K562 (cell line): ENCODE data around the gene ABRAXAS1. TPM values are rescaled to one million over a fixed set of nuclear protein-coding genes. Genes with fewer than 3 reads are reported as not detected.

Experiments used
- CAMTA2 ChIP-seq: fragments of 250-450 bp; sonication (Bioruptor Pico); conservative IDR thresholded peaks from 2 replicates; pipeline ENCODE4 v1.5.1; 2022
- CBFA2T2 ChIP-seq: fragments of 450-650 bp; conservative IDR thresholded peaks from 2 replicates; pipeline ENCODE4 v1.6.1; 2017; ENCODE audit warnings: mild to moderate bottlenecking
- DPF2 ChIP-seq: fragments of 450-650 bp; IDR thresholded peaks from 2 replicates; pipeline ENCODE4 v1.6.1; 2016
- FOXM1 ChIP-seq, 2 experiments: fragments of 450-650 bp in 1 of 2; sonication (generic) in 1 of 2; formaldehyde crosslinking in 1 of 2; IDR thresholded peaks; 2 replicates each; pipeline versions ENCODE4 v1.6.1 to v1.9.0; 2017 to 2022; ENCODE audit warnings: low read depth in 2 of 2, mild to moderate bottlenecking in 2 of 2, missing genetic modification reagents in 1 of 2, moderate library complexity in 1 of 2
- HIVEP1 ChIP-seq: fragments of 250-450 bp; sonication (Bioruptor Pico); IDR thresholded peaks from 2 replicates; pipeline ENCODE4 v1.4.0; 2020; ENCODE audit warnings: mild to moderate bottlenecking
- HNRNPH1 ChIP-seq: fragments of 200-400 bp; formaldehyde crosslinking; optimal IDR thresholded peaks from 2 replicates; pipeline ENCODE3; 2017; ENCODE audit warnings: low read depth, mild to moderate bottlenecking, low read length, moderate library complexity
- ID3 ChIP-seq, 2 experiments: fragments of 250-450 bp in 1 of 2; fragments of 450-650 bp in 1 of 2; sonication (Bioruptor Pico) in 1 of 2; IDR thresholded peaks; 2 replicates each; pipeline versions ENCODE4 v1.6.1 to v1.8.0; 2016 to 2021; ENCODE audit warnings: mild to moderate bottlenecking in 2 of 2, moderate library complexity in 2 of 2, missing compliant biosample characterization in 1 of 2, missing genetic modification characterization in 1 of 2
- MEF2A ChIP-seq: IDR thresholded peaks from 2 replicates; pipeline ENCODE4 v1.6.1; 2011; ENCODE audit warnings: low read depth, mild to moderate bottlenecking, low read length, moderate library complexity; ENCODE audit not compliant: control insufficient read depth
- PTBP1 ChIP-seq: fragments of 200-400 bp; formaldehyde crosslinking; IDR thresholded peaks from 2 replicates; pipeline ENCODE4 v1.6.1; 2017; ENCODE audit warnings: low read depth, low read length
- RAD51 ChIP-seq: fragments of 450-650 bp; IDR thresholded peaks from 2 replicates; pipeline ENCODE4 v1.7.1; 2016; ENCODE audit warnings: low read depth, mild to moderate bottlenecking, borderline replicate concordance
- RBBP5 ChIP-seq: fragments of 200-600 bp; sonication (generic); IDR thresholded peaks from 2 replicates; pipeline ENCODE4 v1.6.1; 2012; ENCODE audit warnings: borderline replicate concordance, mild to moderate bottlenecking, low read length, control low read depth, inconsistent platforms; ENCODE audit not compliant: insufficient read depth, poor library complexity, severe bottlenecking
- RBFOX2 ChIP-seq: fragments of 200-400 bp; formaldehyde crosslinking; IDR thresholded peaks from 2 replicates; pipeline ENCODE4 v1.6.1; 2017; ENCODE audit warnings: low read depth, mild to moderate bottlenecking, low read length, moderate library complexity
- STAG1 ChIP-seq: sonication (generic); formaldehyde crosslinking; IDR thresholded peaks from 2 replicates; pipeline ENCODE4 v1.5.0; 2020; ENCODE audit warnings: missing genetic modification reagents, borderline replicate concordance
- TCF3 ChIP-seq: sonication (generic); formaldehyde crosslinking; IDR thresholded peaks from 2 replicates; pipeline ENCODE4 v1.4.0; 2020; ENCODE audit warnings: mild to moderate bottlenecking, missing genetic modification reagents
- XRCC3 ChIP-seq: fragments of 450-650 bp; IDR thresholded peaks from 2 replicates; pipeline ENCODE4 v1.6.1; 2017; ENCODE audit warnings: mild to moderate bottlenecking, moderate library complexity
- ZBTB1 ChIP-seq: sonication (generic); formaldehyde crosslinking; IDR thresholded peaks from 2 replicates; pipeline ENCODE4 v1.8.1; 2023; ENCODE audit warnings: missing genetic modification reagents, low read depth, mild to moderate bottlenecking, borderline replicate concordance
- ZFP1 ChIP-seq: fragments of 450-650 bp; formaldehyde crosslinking; IDR thresholded peaks from 2 replicates; pipeline ENCODE4 v1.4.0; 2020; ENCODE audit warnings: mild to moderate bottlenecking, mixed read lengths
- ZFP36 ChIP-seq: fragments of 150-350 bp; IDR thresholded peaks from 2 replicates; pipeline ENCODE4 v1.6.1; 2018; ENCODE audit warnings: low read length, low read depth; ENCODE audit not compliant: partially characterized antibody
- ZNF124 ChIP-seq: sonication (generic); formaldehyde crosslinking; IDR thresholded peaks from 2 replicates; pipeline ENCODE4 v1.8.1; 2022; ENCODE audit warnings: missing genetic modification reagents
- ZNF212 ChIP-seq: fragments of 450-650 bp; formaldehyde crosslinking; IDR thresholded peaks from 2 replicates; pipeline ENCODE4 v1.4.0; 2020; ENCODE audit warnings: mild to moderate bottlenecking
- polyA plus RNA-seq, 8 experiments: library from polyadenylated mRNA; depleted of rRNA in 4 of 8; stranded (reverse) in 5 of 8; unstranded in 3 of 8; fragments of >200 nt; fragmentation: Nextera tagmentation in 2 of 8; fragmentation: Illumina TruSeq in 1 of 8; extraction: Ambion mirVana in 2 of 8; extraction: Trizol in 1 of 8; gene quantifications; 2 replicates each; pipeline versions ENCODE4 v1.2.1 to v1.2.3, GENCODE V29; 2011 to 2014; ENCODE audit warnings: inconsistent platforms in 1 of 8, missing spikeins in 1 of 8
- total RNA-seq, 7 experiments: library from RNA; depleted of rRNA in 6 of 7; stranded (reverse); fragments of >200 nt in 6 of 7; fragmentation: Illumina TruSeq in 2 of 7; extraction: Trizol in 2 of 7; gene quantifications; 2 replicates each; pipeline versions ENCODE4 v1.2.1 to v1.2.3, GENCODE V29; 2011 to 2021; ENCODE audit warnings: low replicate concordance in 1 of 7
- TF ChIP-seq, protein P1 (sequence below): IDR thresholded peaks from 2 replicates; pipeline ENCODE4 v1.6.1; 2016; ENCODE audit warnings: missing genetic modification characterization, missing compliant biosample characterization
- TF ChIP-seq, protein P2 (sequence below): fragments of 450-650 bp; IDR thresholded peaks from 2 replicates; pipeline ENCODE4 v1.7.1; 2018; ENCODE audit warnings: mild to moderate bottlenecking, low read depth; ENCODE audit not compliant: partially characterized antibody

ABRAXAS1 gene
- total and polyA plus RNA-seq, 9 of the 15 experiments (the other 6 are each of a cell fraction or from before 2014, with no cell fraction given), result 10.8 to 48.3 (median 22.1) TPM

GRCh38 chr4:83484500-83485461 is at the start of gene ABRAXAS1 (continued):
- TF ChIP-seq CBFA2T2 (no peak), DPF2 (peak; percentile 52), STAG1 (CRISPR knock-in tag) (no peak), XRCC3 (no peak), TCF3 (CRISPR knock-in tag) (peak; percentile 42; the same call in 1 of the 2 replicates), HNRNPH1 (no peak), ZFP1 (CRISPR knock-in tag) (no peak), HIVEP1 (CRISPR knock-in tag) (no peak), RBFOX2 (peak; percentile 89), PTBP1 (no peak), RAD51 (no peak), MEF2A (no peak; the same call in 1 of the 2 replicates), FOXM1 (IDR thresholded peaks at IDR 0.05; ENCODE audit: low read depth) (no peak), FOXM1 (CRISPR knock-in tag; IDR thresholded peaks at IDR 0.05; ENCODE audit: low read depth) (peak; percentile 91), CAMTA2 (no peak), ZFP36 (no peak), ZNF124 (no peak), RBBP5 (peak; percentile 80), ID3 (CRISPR knock-in tag; IDR thresholded peaks at IDR 0.05) (no peak), ID3 (tag; IDR thresholded peaks at IDR 0.05) (peak; percentile 55; the same call in 1 of the 2 replicates), ZNF212 (CRISPR knock-in tag) (no peak), ZBTB1 (CRISPR knock-in tag) (peak; percentile 93)
- TF ChIP-seq, protein P1, sequence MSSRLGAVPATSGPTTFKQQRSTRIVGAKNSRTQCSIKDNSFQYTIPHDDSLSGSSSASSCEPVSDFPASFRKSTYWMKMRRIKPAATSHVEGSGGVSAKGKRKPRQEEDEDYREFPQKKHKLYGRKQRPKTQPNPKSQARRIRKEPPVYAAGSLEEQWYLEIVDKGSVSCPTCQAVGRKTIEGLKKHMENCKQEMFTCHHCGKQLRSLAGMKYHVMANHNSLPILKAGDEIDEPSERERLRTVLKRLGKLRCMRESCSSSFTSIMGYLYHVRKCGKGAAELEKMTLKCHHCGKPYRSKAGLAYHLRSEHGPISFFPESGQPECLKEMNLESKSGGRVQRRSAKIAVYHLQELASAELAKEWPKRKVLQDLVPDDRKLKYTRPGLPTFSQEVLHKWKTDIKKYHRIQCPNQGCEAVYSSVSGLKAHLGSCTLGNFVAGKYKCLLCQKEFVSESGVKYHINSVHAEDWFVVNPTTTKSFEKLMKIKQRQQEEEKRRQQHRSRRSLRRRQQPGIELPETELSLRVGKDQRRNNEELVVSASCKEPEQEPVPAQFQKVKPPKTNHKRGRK (tag), result no peak
- TF ChIP-seq, protein P2, sequence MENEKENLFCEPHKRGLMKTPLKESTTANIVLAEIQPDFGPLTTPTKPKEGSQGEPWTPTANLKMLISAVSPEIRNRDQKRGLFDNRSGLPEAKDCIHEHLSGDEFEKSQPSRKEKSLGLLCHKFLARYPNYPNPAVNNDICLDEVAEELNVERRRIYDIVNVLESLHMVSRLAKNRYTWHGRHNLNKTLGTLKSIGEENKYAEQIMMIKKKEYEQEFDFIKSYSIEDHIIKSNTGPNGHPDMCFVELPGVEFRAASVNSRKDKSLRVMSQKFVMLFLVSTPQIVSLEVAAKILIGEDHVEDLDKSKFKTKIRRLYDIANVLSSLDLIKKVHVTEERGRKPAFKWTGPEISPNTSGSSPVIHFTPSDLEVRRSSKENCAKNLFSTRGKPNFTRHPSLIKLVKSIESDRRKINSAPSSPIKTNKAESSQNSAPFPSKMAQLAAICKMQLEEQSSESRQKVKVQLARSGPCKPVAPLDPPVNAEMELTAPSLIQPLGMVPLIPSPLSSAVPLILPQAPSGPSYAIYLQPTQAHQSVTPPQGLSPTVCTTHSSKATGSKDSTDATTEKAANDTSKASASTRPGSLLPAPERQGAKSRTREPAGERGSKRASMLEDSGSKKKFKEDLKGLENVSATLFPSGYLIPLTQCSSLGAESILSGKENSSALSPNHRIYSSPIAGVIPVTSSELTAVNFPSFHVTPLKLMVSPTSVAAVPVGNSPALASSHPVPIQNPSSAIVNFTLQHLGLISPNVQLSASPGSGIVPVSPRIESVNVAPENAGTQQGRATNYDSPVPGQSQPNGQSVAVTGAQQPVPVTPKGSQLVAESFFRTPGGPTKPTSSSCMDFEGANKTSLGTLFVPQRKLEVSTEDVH, result no peak
